HG03442 (cell line): ENCODE results near the gene DNAJB1.

Source experiments
- ATAC-seq: cut with Tn5 transposase; IDR thresholded peaks from one replicate; pipeline ENCODE4 v1.9.1; 2021; ENCODE audit warnings: mild to moderate bottlenecking, moderate library complexity; ENCODE audit not compliant: unreplicated experiment

Gene DNAJB1

DNA sequence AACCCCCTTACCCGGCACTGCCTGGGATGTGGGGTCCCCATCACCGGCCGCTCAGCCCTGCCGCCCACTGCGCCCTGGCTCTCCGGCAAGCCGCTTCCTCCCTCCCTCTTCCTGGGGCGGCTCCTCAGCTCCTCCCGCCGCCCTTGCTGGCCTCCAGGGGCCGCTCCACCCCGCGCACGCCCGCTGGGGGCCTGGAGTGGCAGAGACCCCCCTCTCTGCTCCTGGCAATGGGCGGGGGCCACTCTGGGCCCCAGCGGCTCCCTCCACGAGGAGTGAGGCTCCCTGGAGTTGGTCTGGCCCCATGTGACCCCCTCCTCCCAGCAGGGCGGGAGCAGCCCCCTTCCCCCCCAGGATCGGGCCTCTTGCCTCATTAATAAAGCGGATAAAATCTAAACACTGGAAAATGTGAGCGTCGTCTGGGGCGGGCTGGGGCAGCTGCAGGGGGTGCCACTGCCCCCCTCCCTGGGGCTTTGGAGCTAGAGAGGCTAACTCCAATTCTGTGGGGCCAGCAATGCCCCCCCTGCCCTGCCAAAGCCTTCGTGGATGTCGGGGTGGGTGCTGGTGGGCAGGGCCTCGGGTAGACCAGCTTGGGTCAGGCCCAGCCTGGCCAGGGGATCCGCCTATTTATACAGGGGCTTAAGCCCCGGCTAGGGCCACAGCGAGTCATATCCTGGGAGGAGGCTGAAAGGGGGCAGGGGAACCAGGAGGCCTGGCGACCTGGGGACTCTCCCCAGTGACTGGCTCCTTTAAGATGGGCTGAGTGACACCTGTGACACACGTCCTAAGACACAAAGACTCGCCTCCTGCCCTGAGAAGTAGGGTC, 42.7 kb downstream of the DNAJB1 start, which contains the start of gene PTGER1:
Gene PTGER1, minus strand, starts transcription at position 104 of the 823 bp plus-strand sequence. CDS start 1,034 bp downstream, outside the sequence.
- no peak for ATAC-seq

DNA sequence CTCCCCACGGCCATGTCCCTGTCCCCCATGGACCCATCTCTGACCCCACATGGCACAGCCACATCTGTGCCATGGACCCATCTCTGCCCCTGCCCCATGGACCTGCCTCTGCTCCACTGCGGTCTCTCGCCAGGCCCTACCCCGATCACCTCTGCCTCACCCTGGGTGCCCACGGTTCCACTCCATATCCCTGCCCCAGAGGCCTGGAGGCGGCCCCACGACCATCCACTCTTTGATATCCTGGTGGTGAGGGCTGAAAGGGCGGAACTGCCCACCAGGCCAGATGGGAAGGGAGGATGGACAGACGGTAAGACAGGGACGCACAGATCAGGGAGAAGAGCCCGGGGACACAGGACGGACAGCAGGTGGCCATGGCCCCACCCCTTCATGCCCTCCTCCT, 43.4 kb downstream of the DNAJB1 start:
- no peak for ATAC-seq

DNA sequence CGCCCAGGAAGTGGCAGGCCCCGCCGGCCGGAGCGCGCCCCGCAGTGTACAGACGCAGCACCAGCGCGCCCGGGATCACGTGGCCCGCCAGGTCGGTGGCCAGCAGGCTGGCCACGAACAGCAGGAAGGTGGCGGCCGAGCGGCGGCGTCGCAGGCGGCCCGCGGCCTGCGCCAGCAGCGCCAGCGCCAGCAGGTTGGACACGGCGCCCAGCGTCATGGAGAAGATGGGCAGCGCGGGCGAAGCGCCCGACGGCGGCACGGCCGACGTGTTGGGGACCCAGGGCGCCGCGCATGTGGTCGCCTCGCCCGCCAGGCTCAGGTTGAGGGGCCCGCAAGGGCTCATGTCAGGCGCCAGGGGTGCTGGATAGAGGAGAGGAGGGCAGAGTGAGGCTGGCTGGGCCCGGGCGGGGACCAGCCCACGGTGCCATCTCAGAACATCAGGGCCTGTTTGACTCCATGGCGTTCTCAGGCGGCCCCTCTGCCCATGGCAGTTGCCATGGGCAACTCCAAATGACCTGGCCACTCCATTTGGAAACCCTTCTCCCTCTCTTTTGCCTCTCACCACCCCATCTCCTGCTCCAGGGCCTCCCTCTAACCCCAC, 44.1 kb downstream of the DNAJB1 start:
- no peak for ATAC-seq

DNA sequence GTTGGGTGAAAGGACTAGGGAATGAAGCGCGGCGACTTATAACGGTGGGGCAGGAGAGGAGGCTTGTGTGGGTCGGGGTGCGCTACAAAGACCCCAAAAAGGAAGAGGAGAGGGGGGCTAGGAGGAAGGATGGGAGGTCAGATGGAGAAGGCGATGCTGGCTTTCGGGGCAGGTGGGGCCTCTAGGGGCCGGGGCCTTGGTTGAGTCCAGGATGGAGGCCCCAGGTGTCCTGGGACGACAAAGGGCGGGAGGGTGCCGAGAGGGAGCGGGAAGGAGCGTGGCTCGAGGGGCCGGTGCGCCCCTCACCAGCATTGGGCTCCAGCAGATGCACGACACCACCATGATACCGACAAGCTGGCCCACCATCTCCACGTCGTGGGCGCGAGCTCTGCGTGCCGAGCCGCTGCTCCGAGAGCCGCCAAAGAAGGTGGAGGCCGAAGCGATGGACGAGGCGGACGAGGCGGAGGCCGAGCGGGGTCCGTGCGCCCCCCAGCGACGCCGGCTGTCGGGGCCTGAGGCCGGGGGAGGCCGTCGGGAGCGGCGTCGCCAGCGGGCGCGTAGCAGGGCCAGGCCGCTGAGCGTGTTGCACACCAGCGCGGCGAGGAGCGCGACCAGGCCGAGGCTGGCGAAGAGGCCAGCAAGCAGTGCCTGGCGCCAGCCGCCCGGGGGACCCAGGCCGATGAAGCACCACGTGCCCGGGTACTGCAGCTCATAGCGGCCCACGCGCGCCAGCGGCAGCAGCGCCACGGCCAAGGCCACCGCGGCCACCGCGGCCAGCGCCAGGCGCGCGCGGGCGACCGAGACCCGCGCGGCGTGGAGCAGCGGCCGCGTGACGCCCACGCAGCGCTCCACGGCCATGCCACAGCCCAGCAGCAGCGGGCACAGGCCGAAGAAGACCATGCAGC, 44.9 kb downstream of the DNAJB1 start:
- ATAC-seq: no peak

DNA sequence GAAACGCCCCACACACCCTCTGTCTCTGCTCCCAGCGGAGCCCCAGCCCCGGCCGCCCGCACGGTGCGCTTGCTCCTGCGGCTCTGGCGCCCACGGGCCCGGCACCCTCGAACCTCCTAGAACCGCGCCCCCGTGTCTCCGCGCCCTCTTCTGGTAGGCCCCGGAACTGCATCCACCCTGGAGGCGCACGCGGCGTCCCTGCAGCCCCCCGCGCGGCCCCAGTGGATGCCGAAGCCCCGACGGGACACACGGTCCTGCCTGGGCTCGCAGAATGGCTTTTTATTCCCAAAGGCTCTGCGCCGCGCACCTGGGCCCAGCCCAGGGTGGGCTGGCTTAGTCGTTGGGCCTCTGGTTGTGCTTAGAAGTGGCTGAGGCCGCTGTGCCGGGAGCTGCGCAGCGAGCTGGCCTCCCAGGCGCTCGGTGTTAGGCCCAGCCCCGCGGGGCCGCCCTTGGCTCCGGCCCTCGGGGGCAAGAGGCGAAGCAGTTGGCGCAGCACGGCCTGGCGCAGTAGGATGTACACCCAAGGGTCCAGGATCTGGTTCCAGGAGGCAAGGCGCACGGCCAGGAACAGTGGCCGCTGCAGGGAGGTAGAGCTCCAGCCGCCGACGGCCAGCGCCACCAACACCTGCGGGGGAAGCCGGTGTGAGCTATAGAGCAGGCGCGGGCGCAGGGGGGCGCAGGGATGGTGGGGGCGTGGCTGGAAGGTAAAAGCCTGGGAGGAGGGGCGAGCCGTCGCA, 45.8 kb downstream of the DNAJB1 start:
- ATAC-seq: peak; percentile 53

DNA sequence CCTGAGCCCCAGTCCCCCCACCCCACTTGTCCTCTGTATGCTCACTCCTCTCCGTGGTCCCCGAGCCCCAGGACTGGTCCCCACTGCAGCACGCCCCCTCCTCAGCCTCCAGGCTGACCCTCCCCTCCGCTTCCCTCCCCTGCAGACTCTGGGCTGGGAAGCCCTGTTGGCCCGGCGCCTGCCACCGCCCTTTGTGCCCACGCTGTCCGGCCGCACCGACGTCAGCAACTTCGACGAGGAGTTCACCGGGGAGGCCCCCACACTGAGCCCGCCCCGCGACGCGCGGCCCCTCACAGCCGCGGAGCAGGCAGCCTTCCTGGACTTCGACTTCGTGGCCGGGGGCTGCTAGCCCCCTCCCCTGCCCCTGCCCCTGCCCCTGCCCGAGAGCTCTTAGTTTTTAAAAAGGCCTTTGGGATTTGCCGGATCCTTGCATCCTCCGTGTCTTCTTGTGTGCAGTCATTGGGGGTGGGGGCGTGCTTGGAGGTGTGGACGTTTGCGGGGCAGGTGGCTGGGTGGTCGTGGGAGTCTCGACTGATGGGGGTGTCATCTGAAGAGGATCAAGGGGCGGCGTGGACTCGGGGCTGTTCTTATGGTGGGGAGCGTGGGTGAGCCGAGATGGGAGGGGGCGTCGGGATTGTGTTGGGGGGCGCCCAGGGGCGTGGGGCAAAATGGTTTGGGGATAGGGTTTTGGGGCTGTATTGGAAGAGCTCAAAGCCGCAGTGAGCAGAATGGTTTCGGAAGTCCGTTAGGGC, 46.6 kb downstream of the DNAJB1 start:
- no peak for ATAC-seq

DNA sequence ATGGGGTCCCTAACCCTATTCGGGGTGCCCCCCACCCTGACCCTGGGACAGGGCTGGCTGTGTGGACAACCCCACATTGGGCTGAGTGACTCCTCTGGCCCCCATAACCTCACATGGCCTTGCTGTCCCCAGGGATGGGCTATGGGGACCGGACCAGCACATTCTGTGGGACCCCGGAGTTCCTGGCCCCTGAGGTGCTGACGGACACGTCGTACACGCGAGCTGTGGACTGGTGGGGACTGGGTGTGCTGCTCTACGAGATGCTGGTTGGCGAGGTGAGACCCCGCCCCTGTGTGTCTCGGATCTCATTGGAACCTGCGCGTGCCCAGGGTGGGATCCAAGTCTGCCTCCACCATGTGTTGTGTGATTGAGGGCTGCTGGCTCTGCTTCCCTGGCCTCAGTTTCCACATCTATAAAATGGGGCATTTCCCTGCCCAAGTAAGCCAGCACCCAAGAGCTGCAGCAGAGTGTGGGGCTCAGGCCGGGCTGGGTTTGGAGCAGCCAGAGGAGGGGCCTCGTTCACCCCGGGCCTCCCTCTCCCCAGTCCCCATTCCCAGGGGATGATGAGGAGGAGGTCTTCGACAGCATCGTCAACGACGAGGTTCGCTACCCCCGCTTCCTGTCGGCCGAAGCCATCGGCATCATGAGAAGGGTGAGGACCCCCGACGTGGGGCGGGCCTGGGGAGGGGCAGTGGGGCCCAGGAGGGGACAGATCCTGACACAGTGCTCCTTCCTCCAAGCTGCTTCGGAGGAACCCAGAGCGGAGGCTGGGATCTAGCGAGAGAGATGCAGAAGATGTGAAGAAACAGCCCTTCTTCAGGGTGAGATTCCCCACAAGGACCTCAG, 47.9 kb downstream of the DNAJB1 start:
- ATAC-seq: no peak

DNA sequence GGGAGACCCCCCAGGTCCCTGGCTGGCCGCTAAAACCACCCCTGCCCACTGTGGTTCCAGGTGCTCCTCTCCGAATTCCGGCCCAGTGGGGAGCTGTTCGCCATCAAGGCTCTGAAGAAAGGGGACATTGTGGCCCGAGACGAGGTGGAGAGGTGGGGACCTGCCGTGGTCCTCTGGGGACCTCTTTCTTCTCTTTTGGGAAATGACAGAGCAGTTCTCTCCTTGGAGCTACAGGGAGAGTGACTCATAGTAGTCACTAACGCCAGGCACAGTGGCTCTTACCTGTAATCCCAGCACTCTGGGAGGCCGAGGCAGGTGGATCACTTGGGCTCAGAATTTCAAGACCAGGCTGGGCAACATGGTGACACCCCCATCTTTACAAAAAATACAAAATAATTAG, 50.4 kb downstream of the DNAJB1 start:
- no peak for ATAC-seq

DNA sequence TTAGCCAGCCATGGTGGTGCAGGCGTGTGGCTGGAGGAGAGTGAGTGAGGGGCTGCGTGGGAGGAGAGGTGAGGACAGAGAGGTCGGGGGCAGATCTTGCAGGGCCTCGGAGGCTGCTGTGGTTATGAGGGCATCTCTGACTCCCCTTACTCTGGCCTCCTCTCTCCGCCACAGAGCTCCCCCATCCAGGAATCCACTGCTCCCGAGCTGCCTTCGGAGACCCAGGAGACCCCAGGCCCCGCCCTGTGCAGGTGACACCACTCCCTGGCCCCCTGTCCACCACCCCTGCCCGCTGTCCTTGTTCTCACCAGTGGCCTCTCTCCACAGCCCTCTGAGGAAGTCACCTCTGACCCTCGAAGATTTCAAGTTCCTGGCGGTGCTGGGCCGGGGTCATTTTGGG, 50.8 kb downstream of the DNAJB1 start:
- no peak for ATAC-seq
